Chondrocyte (in vitro differentiated cells): ENCODE measurements around the gene PDCD5. TPM values are rescaled to one million over a fixed set of nuclear protein-coding genes. Genes with fewer than 3 reads are reported as not detected.

Source experiments
- DNase-seq: peaks from one replicate; pipeline ENCODE4 v3.0.0; 2021; ENCODE audit warnings: mixed read lengths, low spot score
- H3K27ac Mint-ChIP-seq: one replicate; pipeline ENCODE4 v1.8.0; 2021; ENCODE audit warnings: mild to moderate bottlenecking, moderate library complexity, mixed read lengths; ENCODE audit not compliant: unreplicated experiment
- H3K27me3 Mint-ChIP-seq: 2 replicates; pipeline ENCODE4 v1.8.0; 2021; ENCODE audit warnings: low read depth, mixed read lengths
- H3K36me3 Mint-ChIP-seq: 2 replicates; pipeline ENCODE4 v1.8.0; 2021; ENCODE audit warnings: low read depth, mixed read lengths
- H3K4me1 Mint-ChIP-seq: 2 replicates; pipeline ENCODE4 v1.8.0; 2021; ENCODE audit warnings: low read depth, mild to moderate bottlenecking, mixed read lengths
- H3K4me3 Mint-ChIP-seq: one replicate; pipeline ENCODE4 v1.8.0; 2021; ENCODE audit warnings: mild to moderate bottlenecking, moderate library complexity, mixed read lengths; ENCODE audit not compliant: unreplicated experiment
- H3K9me3 Mint-ChIP-seq: 2 replicates; pipeline ENCODE4 v1.8.0; 2021; ENCODE audit warnings: low read depth, mixed read lengths
- CTCF ChIP-seq: fragments of 200-600 bp; sonication (generic); IDR thresholded peaks from 2 replicates; pipeline ENCODE4 v1.5.0; 2021; ENCODE audit warnings: antibody characterized with exemption, mild to moderate bottlenecking, moderate library complexity
- total RNA-seq: library from RNA; stranded (reverse); gene quantifications from 3 replicates; pipeline ENCODE4 v1.2.1, GENCODE V29; 2021

PDCD5 gene
- total RNA-seq, 1 donor from 2014 or later = 108 TPM

GRCh38 chr19:32626969-32627368, 46.0 kb downstream of the PDCD5 start:
- H3K27me3 Mint-ChIP-seq = no peaks in the 10 kb centered on the region
- TF ChIP-seq CTCF = no peak
- peaks cover 22% of the 10 kb centered on the region for H3K36me3 Mint-ChIP-seq
- H3K4me3 Mint-ChIP-seq = no peak overlapping the region
- H3K9me3 Mint-ChIP-seq = no peaks in the 10 kb centered on the region
- no peak overlapping the region for H3K27ac Mint-ChIP-seq
- DNase-seq = no peak
- H3K4me1 Mint-ChIP-seq = no peaks in the 10 kb centered on the region

GRCh38 chr19:32627714-32628270, 46.8 kb downstream of the PDCD5 start:
- Mint-ChIP-seq H3K4me1 (no peaks in the 10 kb centered on the region), H3K27me3 (no peaks in the 10 kb centered on the region), H3K27ac (no peak overlapping the region), H3K9me3 (no peaks in the 10 kb centered on the region), H3K36me3 (peaks cover 17% of the 10 kb centered on the region), H3K4me3 (no peak overlapping the region)
- DNase-seq = no peak
- no peak for TF ChIP-seq CTCF

DNA sequence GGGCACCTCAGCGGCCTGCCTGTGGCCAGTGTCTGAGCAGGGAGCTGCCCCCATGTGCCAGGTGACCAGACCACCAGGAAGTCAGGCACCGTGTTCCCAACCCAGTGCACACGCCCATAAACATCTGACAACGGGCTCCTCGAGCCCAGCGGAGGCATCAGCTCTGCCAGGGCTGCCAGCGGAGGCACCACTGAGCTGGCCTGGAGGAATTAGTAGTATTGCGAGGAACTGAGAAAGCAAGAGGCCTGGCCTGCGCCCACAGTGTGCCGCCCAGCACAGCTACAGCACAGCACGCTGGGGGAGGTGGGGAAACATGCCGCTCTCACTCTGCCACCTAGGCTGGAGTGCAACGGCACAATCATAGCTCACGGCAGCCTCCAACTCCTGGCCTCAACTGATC, 49.3 kb downstream of the PDCD5 start:
- no peak for TF ChIP-seq CTCF
- no peak overlapping the region for H3K27ac Mint-ChIP-seq
- no peaks in the 10 kb centered on the region for H3K27me3 Mint-ChIP-seq
- H3K9me3 Mint-ChIP-seq = no peaks in the 10 kb centered on the region
- H3K36me3 Mint-ChIP-seq = peaks cover 14% of the 10 kb centered on the region
- DNase-seq = no peak
- H3K4me3 Mint-ChIP-seq = no peak overlapping the region
- H3K4me1 Mint-ChIP-seq = no peaks in the 10 kb centered on the region

GRCh38 chr19:32631381-32631780, 50.4 kb downstream of the PDCD5 start:
- no peak overlapping the region for H3K4me3 Mint-ChIP-seq
- no peak for TF ChIP-seq CTCF
- H3K9me3 Mint-ChIP-seq = no peaks in the 10 kb centered on the region
- H3K4me1 Mint-ChIP-seq = no peaks in the 10 kb centered on the region
- H3K27ac Mint-ChIP-seq = no peak overlapping the region
- DNase-seq = no peak
- H3K36me3 Mint-ChIP-seq = peaks cover 19% of the 10 kb centered on the region
- no peaks in the 10 kb centered on the region for H3K27me3 Mint-ChIP-seq

Other genes starting within 250 kb of the PDCD5 start
- gene ZNF507, start 235.6 kb upstream of the PDCD5 start, total RNA-seq = 16.7 to 20.6 TPM (median 17.0 TPM) in 3 replicates
- 70.3 to 85.4 TPM (median 72.5 TPM) in 3 replicates for gene DPY19L3, start 175.4 kb upstream of the PDCD5 start, total RNA-seq
- 23.6 to 26.8 TPM (median 23.9 TPM) in 3 replicates for gene ANKRD27, start 94.0 kb downstream of the PDCD5 start, total RNA-seq
- gene RGS9BP, start 94.7 kb downstream of the PDCD5 start, total RNA-seq = 0.19 to 0.95 TPM (median 0.90 TPM) in 3 replicates
- gene NUDT19, start 110.6 kb downstream of the PDCD5 start, total RNA-seq = 8.2 to 11.1 TPM (median 10.0 TPM) in 3 replicates
- 0.22 to 0.33 TPM in 2 of 3 replicates, not detected in the other for gene TDRD12, start 138.6 kb downstream of the PDCD5 start, total RNA-seq